Epithelial cell of proximal tubule (primary cell): ENCODE measurements around the gene NACC2. TPM values are rescaled to one million over a fixed set of nuclear protein-coding genes. Genes with fewer than 3 reads are reported as not detected.

Source experiments
- DNase-seq: peaks from one replicate; pipeline ENCODE4 v3.0.0-alpha.2; 2011; ENCODE audit warnings: low read depth
- H3K4me3 ChIP-seq: 2 replicates; pipeline ENCODE4 v1.5.1; 2011; ENCODE audit warnings: low read depth, mild to moderate bottlenecking, low read length
- CTCF ChIP-seq: conservative IDR thresholded peaks from 2 replicates; pipeline ENCODE4 v1.5.1; 2012; ENCODE audit warnings: low read depth, mild to moderate bottlenecking, low read length
- total RNA-seq: library from RNA; depleted of rRNA; stranded (reverse); fragments of >200 nt; gene quantifications from 2 replicates; pipeline ENCODE4 v1.2.3, GENCODE V29; 2015

Gene NACC2
- total RNA-seq, 1 donor from 2014 or later, result 21.3 TPM

- TF ChIP-seq CTCF, result no peak
- DNase-seq, result no peak
These were observed 96.5 kb downstream of the NACC2 start for GRCh38 chr9:135998410-135999071.

GRCh38 chr9:135998016-135998380, 97.1 kb downstream of the NACC2 start:
- no peak for DNase-seq
- no peak for TF ChIP-seq CTCF

More at GRCh38 chr9:135998410-135999071, 96.5 kb downstream of the NACC2 start:
- H3K4me3 ChIP-seq, result no peak overlapping the region

GRCh38 chr9:135997090-135998015, 97.7 kb downstream of the NACC2 start:
- no peak for TF ChIP-seq CTCF
- no peak for DNase-seq

More at GRCh38 chr9:135998016-135998380, 97.1 kb downstream of the NACC2 start:
- H3K4me3 ChIP-seq, result no peak overlapping the region

GRCh38 chr9:135995816-135996215, 99.3 kb downstream of the NACC2 start:
- no peak for DNase-seq
- no peak overlapping the region for H3K4me3 ChIP-seq
- TF ChIP-seq CTCF, result no peak

More at GRCh38 chr9:135997090-135998015, 97.7 kb downstream of the NACC2 start:
- H3K4me3 ChIP-seq, result no peak overlapping the region

GRCh38 chr9:135994501-135995192, 100.4 kb downstream of the NACC2 start:
- TF ChIP-seq CTCF, result no peak
- no peak overlapping the region for H3K4me3 ChIP-seq
- no peak for DNase-seq

- DNase-seq, result no peak
- no peak overlapping the region for H3K4me3 ChIP-seq
- no peak for TF ChIP-seq CTCF
These were observed 101.2 kb downstream of the NACC2 start for GRCh38 chr9:135993765-135994500.
